Measurements from ENCODE around the gene TMEM87B.
"Not testable (repeated sequence)": the region's sequence is repeated elsewhere in the genome, so short reads cannot be mapped to it uniquely, and the experiment has no call there.

Gene TMEM87B

GRCh38 chr2:112074506-112074905, 19.4 kb downstream of the TMEM87B start:
- no peak for DNase-seq

GRCh38 chr2:112075490-112076260, 20.6 kb downstream of the TMEM87B start:
- DNase-seq = no peak

GRCh38 chr2:112077814-112078213, 22.7 kb downstream of the TMEM87B start:
- DNase-seq = no peak

GRCh38 chr2:112081262-112081661, 26.2 kb downstream of the TMEM87B start:
- no peak for DNase-seq

GRCh38 chr2:112084689-112085374, 29.8 kb downstream of the TMEM87B start:
- no peak for DNase-seq

- DNase-seq = no peak
Measured at GRCh38 chr2:112085375-112085730, 30.3 kb downstream of the TMEM87B start.

GRCh38 chr2:112085916-112086669, 31.0 kb downstream of the TMEM87B start:
- no peak for DNase-seq

GRCh38 chr2:112087346-112088020, 32.4 kb downstream of the TMEM87B start:
- no peak for DNase-seq

GRCh38 chr2:112089375-112089774, 34.3 kb downstream of the TMEM87B start:
- no peak for DNase-seq

GRCh38 chr2:112092286-112093041, 37.4 kb downstream of the TMEM87B start:
- peak; percentile 15 for DNase-seq

GRCh38 chr2:112093216-112093615, 38.1 kb downstream of the TMEM87B start:
- DNase-seq = no peak

GRCh38 chr2:112095681-112096080, 40.6 kb downstream of the TMEM87B start:
- no peak for DNase-seq

- no peak for DNase-seq
Measured at GRCh38 chr2:112096098-112096497, 41.0 kb downstream of the TMEM87B start.

GRCh38 chr2:112108178-112108832, 53.2 kb downstream of the TMEM87B start:
- DNase-seq = no peak

- no peak for DNase-seq
Measured at GRCh38 chr2:112109278-112109677, 54.2 kb downstream of the TMEM87B start.

- no peak for DNase-seq
Measured at GRCh38 chr2:112110966-112111365, 55.9 kb downstream of the TMEM87B start.

- DNase-seq = not testable (repeated sequence)
Measured at GRCh38 chr2:112113354-112113753, 58.3 kb downstream of the TMEM87B start.

- DNase-seq = no peak
Measured at GRCh38 chr2:112118148-112118547, 63.1 kb downstream of the TMEM87B start.

GRCh38 chr2:112121682-112122254, 66.7 kb downstream of the TMEM87B start:
- DNase-seq = peak; percentile 53

- DNase-seq = no peak
Measured at GRCh38 chr2:112129060-112129459, 74.0 kb downstream of the TMEM87B start.

- no peak for DNase-seq
Measured at GRCh38 chr2:112133344-112133743, 78.3 kb downstream of the TMEM87B start.
